Measurements from ENCODE around the gene PIP4K2C. TPM values are rescaled to one million over a fixed set of nuclear protein-coding genes. Genes with fewer than 3 reads are reported as not detected.

The PIP4K2C gene
- total RNA-seq, 2 donors from 2014 or later, result 16.0 to 23.0 TPM

DNA sequence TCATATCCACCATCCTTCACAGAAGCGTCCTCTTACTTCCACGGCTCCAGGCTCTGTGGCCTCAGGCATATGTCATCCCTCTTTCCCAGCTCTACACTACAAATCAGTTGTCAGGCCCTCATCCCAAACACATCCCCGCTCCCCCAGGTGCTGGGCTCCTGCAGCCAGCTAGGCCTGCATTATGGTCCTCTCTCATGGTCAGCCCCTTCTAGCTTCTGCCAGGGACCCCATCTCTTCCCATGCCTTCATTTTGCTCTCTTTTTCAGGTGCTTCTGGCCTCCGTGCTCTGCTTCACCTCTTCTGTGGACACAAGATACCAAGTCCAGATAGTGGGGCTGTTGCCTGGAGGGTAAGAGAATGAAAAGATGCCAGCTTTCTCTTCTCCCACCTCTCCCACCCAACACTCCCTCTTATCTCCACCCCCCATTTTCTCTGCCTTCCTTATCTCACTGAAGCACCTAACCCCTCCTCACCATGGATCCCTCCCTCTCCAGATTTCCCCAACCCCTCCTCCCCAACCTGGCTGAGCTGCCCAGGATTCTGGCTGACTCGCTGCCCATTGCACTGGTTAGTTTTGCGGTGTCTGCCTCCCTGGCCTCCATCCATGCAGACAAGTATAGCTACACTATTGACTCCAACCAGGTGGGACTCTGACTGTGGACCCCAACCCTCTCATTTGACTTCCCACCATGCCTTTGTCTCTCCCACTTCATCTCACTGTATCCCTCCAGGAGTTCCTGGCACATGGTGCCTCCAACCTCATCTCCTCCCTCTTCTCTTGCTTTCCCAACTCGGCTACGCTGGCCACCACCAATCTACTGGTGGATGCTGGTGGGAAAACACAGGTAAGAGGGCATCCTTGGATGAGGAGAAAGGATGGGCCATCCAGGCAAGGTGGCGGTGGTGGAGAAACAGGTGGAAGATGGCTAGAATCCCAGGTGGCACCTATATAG lies 31.6 kb downstream of the PIP4K2C start:
- Mint-ChIP-seq H3K9me3 (no peaks in the 10 kb centered on the region), H3K27me3 (peaks cover 79% of the 10 kb centered on the region), H3K27ac (no peak overlapping the region), H3K4me1 (peaks cover 11% of the 10 kb centered on the region), H3K36me3 (ENCODE audit: low read depth) (peaks cover 6% of the 10 kb centered on the region), H3K4me3 (peak overlapping the region; percentile 51)
- no peak for ATAC-seq (replicated peaks)

DNA sequence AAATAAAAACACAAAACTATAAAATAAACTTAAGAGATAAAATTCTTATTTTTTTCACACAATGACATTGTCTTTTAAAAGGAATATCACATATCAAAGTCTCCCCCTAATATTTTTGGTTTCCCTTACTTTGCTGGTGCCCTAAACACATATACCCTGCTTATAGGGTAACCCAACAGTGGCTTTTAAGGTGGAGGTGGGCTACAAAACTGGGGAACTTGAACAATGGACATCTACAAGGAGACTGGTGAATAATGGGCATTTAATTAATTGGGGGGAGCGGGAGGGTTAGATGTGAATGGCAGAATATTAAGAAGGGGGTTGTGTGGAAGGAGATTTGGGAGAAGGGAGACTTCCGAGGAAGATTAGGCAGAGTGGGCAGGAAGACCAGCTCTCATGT lies 32.4 kb downstream of the PIP4K2C start:
- H3K36me3 Mint-ChIP-seq (ENCODE audit: low read depth), result peaks cover 6% of the 10 kb centered on the region
- H3K9me3 Mint-ChIP-seq, result no peaks in the 10 kb centered on the region

DNA sequence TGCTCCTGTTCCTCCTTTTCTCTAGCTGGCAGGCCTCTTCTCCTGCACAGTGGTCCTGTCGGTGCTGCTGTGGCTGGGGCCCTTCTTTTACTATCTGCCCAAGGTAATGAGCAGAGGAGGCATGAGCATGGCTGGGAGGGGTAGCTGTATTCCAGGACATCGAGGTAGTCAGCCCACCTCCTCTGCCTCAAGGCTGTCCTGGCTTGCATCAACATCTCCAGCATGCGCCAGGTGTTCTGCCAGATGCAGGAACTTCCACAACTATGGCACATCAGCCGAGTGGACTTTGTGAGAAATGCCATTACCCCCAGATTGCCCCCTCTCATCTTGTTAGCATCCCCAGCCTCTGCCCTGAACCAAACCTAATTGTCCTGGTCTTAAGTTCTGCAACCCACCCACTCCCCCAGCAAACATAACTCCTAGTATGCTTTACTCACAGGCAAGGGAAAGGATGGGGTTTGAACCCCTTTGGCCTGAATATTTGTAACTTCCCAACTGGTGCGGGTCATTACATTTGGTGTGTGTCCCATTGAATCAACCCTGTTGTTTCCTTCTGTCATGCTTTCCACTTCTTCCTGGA lies 32.9 kb downstream of the PIP4K2C start:
- H3K36me3 Mint-ChIP-seq (ENCODE audit: low read depth), result peaks cover 6% of the 10 kb centered on the region
- ATAC-seq (replicated peaks), result no peak
- no peak overlapping the region for H3K27ac Mint-ChIP-seq
- H3K9me3 Mint-ChIP-seq, result no peaks in the 10 kb centered on the region
- H3K4me3 Mint-ChIP-seq, result no peak overlapping the region
- H3K4me1 Mint-ChIP-seq, result peaks cover 11% of the 10 kb centered on the region
- H3K27me3 Mint-ChIP-seq, result peaks cover 79% of the 10 kb centered on the region

More for the DNA sequence above, 32.4 kb downstream of the PIP4K2C start:
- no peak overlapping the region for H3K4me3 Mint-ChIP-seq
- no peak for ATAC-seq (replicated peaks)
- no peak overlapping the region for H3K27ac Mint-ChIP-seq
- peaks cover 77% of the 10 kb centered on the region for H3K27me3 Mint-ChIP-seq
- peaks cover 11% of the 10 kb centered on the region for H3K4me1 Mint-ChIP-seq

DNA sequence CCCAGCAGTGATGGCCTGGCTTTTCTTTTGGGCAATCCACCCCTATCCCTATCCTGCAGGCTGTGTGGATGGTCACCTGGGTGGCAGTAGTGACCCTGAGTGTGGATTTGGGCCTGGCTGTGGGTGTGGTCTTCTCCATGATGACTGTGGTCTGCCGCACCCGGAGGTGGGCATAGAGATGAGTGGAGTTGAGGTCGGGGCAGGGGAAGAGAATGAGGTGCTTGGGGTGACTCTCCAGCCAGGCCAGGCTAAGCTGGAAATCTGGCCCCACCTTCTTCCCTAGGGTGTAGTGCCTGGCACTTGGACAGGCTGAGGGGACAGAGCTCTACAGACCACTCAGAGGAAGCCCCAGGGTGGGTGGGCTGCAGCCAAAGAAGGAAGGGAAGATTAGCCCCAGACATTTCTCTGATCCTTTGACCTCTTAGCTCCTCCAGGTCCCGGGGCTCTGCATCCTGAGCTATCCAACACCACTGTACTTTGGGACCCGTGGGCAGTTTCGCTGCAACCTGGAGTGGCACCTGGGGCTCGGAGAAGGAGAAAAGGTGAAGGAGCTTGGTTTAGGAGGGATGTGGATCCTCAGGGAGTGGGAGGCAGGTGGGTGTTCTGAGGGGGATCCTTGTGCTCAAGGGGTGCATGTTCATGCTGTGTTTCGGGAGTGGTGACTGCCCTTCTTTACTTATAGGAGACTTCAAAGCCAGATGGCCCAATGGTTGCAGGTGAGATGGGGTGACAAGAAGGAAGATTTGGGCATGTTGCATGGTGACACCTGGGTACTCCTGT lies 33.6 kb downstream of the PIP4K2C start:
- H3K36me3 Mint-ChIP-seq (ENCODE audit: low read depth), result peaks cover 6% of the 10 kb centered on the region
- H3K4me1 Mint-ChIP-seq, result peaks cover 11% of the 10 kb centered on the region
- no peak overlapping the region for H3K4me3 Mint-ChIP-seq
- no peaks in the 10 kb centered on the region for H3K9me3 Mint-ChIP-seq
- no peak overlapping the region for H3K27ac Mint-ChIP-seq
- peaks cover 74% of the 10 kb centered on the region for H3K27me3 Mint-ChIP-seq
- ATAC-seq (replicated peaks), result no peak

DNA sequence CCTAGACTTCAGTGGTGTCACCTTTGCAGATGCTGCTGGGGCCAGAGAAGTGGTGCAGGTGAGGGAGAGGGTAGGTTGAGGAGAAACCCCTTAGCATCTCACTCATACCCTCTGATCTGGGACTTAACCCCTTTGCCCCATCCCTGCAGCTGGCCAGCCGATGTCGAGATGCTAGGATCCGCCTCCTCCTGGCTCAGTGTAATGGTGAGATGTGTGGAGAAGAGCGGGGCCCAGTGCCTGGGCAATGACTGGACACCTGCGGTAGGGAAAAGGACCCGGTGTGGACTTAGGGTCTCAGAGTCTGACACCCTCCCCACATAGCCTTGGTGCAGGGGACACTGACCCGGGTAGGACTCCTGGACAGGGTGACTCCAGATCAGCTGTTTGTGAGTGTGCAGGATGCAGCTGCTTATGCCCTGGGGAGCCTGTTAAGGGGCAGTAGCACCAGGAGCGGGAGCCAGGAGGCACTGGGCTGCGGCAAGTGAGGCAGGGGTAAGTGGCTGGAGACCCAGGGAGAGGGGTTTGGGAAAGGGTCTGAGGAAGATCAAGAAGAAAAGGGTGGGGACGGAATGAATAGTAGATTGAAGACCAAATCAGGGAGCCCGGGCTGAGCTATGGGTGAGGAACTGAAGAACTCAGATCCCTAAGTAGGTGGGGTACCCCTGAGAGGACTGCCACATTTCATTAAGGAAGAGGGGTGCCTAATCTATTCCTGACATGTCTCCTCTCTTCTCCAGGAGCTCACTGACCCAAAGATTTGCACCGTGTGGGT lies 34.5 kb downstream of the PIP4K2C start:
- no peak overlapping the region for H3K27ac Mint-ChIP-seq
- peaks cover 6% of the 10 kb centered on the region for H3K36me3 Mint-ChIP-seq (ENCODE audit: low read depth)
- peaks cover 11% of the 10 kb centered on the region for H3K4me1 Mint-ChIP-seq
- H3K4me3 Mint-ChIP-seq, result no peak overlapping the region
- ATAC-seq (replicated peaks), result no peak
- H3K27me3 Mint-ChIP-seq, result peaks cover 72% of the 10 kb centered on the region
- no peaks in the 10 kb centered on the region for H3K9me3 Mint-ChIP-seq

DNA sequence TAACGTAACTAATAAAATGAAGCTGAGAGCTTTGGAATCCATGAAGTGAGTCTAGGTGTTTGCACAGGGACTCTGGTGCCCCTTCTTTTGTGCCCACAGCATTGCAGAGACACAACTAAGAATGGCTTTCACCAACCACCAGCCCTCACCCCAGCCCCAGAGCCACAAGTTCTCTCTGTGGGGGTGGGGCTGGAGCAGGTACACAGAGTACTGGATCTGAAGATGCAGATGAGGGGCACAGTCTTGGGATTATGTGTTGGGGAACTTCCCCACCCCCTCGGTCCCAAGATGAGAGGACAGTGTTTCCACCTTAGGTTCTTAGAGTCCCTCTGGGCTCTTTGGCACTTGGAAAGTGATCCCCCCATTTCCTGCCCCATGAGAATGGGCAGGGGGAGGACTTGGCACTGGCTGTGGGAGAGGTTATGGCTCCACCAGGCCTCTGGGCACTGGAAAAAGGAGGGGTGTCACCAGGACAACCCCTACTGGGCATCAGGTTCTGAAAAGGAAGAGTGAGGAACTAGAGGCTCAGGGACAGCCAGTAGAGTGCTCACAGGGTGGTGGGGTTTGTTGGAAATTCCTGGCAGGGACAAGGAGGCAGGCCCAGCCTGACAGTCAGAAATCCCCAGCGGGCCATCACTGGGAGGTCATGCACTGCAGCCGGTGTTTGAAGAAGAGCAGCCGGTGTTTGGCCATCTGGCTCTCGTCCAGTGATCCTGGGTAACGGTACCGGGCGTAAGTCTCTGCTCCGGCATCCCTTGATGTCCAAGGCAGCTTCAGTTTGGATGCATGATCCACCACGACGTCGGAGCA lies 35.3 kb downstream of the PIP4K2C start:
- H3K4me3 Mint-ChIP-seq, result peak overlapping the region; percentile 20
- no peak for ATAC-seq (replicated peaks)
- H3K9me3 Mint-ChIP-seq, result no peaks in the 10 kb centered on the region
- H3K36me3 Mint-ChIP-seq (ENCODE audit: low read depth), result peaks cover 6% of the 10 kb centered on the region
- H3K4me1 Mint-ChIP-seq, result peaks cover 7% of the 10 kb centered on the region
- H3K27me3 Mint-ChIP-seq, result peaks cover 72% of the 10 kb centered on the region
- no peak overlapping the region for H3K27ac Mint-ChIP-seq

DNA sequence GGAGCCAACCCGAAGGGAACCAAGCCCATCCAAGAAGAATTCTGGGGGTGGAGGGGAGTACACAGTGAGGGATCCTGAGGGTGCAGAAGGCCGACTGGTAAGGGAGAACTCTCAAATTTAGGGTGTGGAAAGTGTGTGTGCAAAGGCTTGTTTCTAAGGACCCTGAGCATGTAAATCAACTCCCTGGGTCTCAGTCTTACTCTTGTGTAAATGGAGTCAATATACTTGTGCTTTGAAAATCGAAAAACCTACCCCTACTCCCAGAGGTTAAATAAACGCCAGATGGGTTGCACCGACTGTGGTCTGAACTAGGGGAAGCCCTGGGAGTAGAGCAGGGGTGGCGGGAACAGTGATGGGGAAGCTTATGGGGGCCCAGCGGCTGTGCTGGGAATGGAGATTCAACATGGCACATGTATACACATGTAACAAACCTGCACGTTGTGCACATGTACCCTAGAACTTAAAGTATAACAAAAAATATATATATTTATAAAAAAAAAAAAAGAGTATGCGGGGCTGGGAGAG lies 36.0 kb downstream of the PIP4K2C start:
- H3K4me3 Mint-ChIP-seq, result peak overlapping the region; percentile 20
- H3K36me3 Mint-ChIP-seq (ENCODE audit: low read depth), result peaks cover 4% of the 10 kb centered on the region
- H3K27me3 Mint-ChIP-seq, result peaks cover 74% of the 10 kb centered on the region
- H3K9me3 Mint-ChIP-seq, result no peaks in the 10 kb centered on the region
- H3K27ac Mint-ChIP-seq, result no peak overlapping the region
- peaks cover 3% of the 10 kb centered on the region for H3K4me1 Mint-ChIP-seq
- no peak for ATAC-seq (replicated peaks)

DNA sequence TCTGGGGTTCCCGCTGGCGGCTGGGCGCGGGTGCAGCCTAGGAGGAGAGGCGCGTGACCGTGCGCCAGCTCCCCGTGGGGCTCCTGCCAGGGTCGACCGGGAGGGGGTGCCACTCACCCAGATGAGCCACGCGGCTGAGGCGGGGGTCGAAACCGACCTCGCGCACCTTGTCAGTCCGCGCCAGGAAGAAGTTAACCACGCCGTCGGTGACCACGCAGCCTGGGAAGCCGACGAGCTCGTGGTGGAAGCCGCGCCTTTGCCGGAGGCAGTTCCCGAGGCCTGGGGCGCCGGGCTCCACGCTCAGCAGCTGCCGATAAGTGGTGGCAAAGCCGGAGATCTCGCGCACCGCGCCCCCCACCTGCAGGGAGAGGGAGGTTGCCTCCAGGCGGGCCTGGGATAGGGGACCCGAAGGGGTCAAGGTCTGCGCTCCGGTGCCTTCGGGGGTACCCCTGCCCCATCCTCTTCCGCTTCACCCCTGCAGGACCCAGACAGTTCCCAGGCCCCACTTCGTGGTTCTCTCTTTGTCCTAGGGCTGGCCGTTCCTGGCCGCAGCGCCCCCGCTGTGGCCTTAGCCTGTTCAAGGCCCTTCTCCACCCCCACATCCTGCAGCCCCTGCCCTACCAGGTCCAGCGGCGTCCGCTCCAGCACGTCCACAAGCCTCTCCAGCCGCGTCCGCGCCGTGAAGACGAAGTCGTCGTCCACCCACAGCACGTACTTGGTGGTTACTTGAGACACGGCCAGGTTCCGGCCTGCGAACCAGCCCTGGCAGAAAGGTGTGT lies 36.7 kb downstream of the PIP4K2C start:
- Mint-ChIP-seq H3K9me3 (no peaks in the 10 kb centered on the region), H3K4me3 (no peak overlapping the region), H3K36me3 (ENCODE audit: low read depth) (no peaks in the 10 kb centered on the region), H3K4me1 (no peaks in the 10 kb centered on the region), H3K27me3 (peaks cover 71% of the 10 kb centered on the region), H3K27ac (no peak overlapping the region)
- peak; percentile 35 for ATAC-seq (replicated peaks)

DNA sequence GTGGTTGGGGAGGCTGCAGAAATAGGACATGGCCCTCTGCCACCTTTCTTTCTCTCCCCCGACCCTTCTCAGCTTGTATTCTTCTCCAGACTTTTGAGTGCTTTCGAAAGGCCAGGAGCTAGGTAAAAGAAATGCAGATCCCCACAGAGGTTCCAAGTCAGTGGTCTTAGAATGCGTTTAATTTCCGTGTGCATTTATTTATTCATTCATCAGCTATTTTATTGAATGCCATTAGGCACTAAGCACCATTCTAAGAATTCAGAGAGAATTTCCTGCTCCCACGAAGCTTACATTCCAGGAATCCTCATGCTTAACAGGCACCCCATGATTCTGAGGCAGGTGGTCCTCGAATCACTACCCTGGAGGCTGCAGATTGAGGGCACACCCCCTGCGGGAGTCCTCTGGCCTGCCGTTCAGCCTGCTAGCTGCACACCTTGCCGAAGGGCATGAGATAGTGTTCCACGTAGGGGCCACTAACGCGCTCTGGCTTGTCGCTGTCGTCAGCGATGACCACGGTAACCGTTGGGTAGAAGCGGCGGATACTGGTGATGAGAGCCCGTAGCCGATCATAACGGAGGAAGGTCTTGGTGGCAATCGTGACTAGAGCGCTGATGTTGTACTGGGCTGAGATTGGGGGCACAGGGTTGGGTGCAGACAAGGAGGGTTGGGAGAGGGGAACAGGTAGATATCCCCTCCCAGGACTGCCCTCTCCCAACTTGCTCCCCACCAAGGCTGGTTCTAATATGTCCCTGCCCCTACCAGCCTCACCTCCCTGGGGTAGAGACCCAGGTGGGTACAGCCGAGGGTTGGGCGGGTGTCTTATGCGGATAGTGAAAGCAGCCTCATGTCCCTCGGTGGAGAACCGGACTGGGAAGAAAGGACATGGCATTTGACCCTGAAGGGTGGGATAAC lies 37.5 kb downstream of the PIP4K2C start:
- Mint-ChIP-seq H3K27ac (no peak overlapping the region), H3K4me3 (no peak overlapping the region), H3K27me3 (peaks cover 67% of the 10 kb centered on the region), H3K9me3 (no peaks in the 10 kb centered on the region), H3K4me1 (no peaks in the 10 kb centered on the region), H3K36me3 (ENCODE audit: low read depth) (no peaks in the 10 kb centered on the region)
- ATAC-seq (replicated peaks), result no peak

DNA sequence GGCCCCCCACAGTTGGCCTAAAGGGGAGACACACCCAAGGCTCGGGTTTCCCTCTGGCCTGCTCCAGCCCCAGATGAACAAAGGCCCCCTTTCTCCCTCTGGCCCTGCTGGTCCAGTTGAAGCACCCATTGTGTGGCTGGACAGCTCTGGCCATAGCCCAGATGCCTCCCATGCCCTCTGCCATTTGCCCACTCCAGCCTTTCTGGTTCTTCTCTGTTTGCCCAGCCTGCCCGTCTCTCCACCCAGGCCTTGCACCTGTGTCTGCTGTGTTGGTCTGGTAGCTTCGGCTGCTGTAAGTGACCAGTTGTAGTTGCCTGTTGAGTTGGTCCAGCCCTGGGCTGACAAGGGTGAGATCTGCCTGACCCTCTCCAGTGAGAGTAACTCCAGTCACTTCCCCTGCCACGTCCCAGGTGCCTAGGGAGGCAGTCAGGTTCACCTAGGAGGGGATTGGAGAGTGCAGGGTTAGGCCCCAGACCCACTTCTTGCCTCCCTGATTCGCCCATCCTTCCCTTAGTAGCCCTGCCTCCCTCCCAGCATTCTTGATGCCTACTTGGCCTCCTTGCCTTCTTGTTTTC lies 39.0 kb downstream of the PIP4K2C start:
- Mint-ChIP-seq H3K4me3 (no peak overlapping the region), H3K27me3 (peaks cover 57% of the 10 kb centered on the region), H3K9me3 (no peaks in the 10 kb centered on the region), H3K36me3 (ENCODE audit: low read depth) (no peaks in the 10 kb centered on the region), H3K27ac (no peak overlapping the region), H3K4me1 (no peaks in the 10 kb centered on the region)
- ATAC-seq (replicated peaks), result no peak

DNA sequence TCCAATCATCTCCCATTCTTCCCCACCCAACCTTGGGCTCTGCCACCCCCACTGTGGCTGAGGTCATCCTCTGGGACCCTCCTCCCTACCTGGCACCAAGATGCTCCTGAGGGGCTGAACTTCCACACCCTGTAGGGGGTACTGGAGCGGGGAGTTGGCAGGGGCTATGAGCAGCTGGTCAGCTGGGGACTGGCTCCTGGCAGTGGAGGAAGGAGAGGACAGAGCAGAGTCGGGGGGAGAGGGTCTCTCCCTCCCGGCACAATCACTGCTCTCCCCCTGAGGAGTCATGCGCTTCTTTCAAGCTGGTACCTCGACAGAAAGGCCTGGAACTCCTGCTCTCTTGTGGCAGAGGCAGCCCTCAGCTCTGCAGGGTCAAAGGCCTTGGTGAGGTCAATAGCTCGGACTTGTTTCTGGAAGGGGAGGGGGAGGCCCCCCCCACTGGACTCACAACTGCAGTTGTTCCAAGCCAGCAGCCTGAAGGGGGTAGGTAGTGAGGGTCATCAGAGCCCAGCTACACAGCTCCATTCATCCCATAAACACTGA lies 40.0 kb downstream of the PIP4K2C start:
- H3K27ac Mint-ChIP-seq, result no peak overlapping the region
- ATAC-seq (replicated peaks), result no peak
- H3K27me3 Mint-ChIP-seq, result peaks cover 49% of the 10 kb centered on the region
- H3K9me3 Mint-ChIP-seq, result no peaks in the 10 kb centered on the region
- no peaks in the 10 kb centered on the region for H3K4me1 Mint-ChIP-seq
- no peaks in the 10 kb centered on the region for H3K36me3 Mint-ChIP-seq (ENCODE audit: low read depth)
- H3K4me3 Mint-ChIP-seq, result peak overlapping the region; percentile 76

Measured in activated T-helper 17 cell treated with anti-CD3 and anti-CD28 coated beads, Interleukin-2, amount 50 U/mL, for 72 hours (primary cell).